Central memory CD8-positive, alpha-beta T cell (primary cell): ENCODE measurements around the gene CA12.
"Not testable (repeated sequence)": the region's sequence is repeated elsewhere in the genome, so short reads cannot be mapped to it uniquely, and the experiment has no call there.

Experiments used
- ATAC-seq: fragments of 150-1000 bp; cut with Tn5 transposase; replicated peaks from 2 replicates; pipeline ENCODE4 v1.10.0; 2022; ENCODE audit warnings: mild to moderate bottlenecking, moderate FRiP score, moderate number of reproducible peaks; ENCODE audit not compliant: poor library complexity, severe bottlenecking; ENCODE audit errors: extremely low read depth
- DNase-seq, 2 donors: peaks; one replicate each; pipeline ENCODE4 v3.0.0; 2021; ENCODE audit warnings: low spot score in 2 of 2
- H3K27ac Mint-ChIP-seq: one replicate; pipeline ENCODE4 v1.8.0; 2022; ENCODE audit warnings: low read depth, mild to moderate bottlenecking, moderate library complexity, mixed read lengths
- H3K27me3 Mint-ChIP-seq: one replicate; pipeline ENCODE4 v1.8.0; 2022; ENCODE audit warnings: mixed read lengths
- H3K36me3 Mint-ChIP-seq: one replicate; pipeline ENCODE4 v1.8.0; 2022; ENCODE audit warnings: mild to moderate bottlenecking, moderate library complexity, mixed read lengths; ENCODE audit not compliant: insufficient read depth
- H3K4me1 Mint-ChIP-seq: one replicate; pipeline ENCODE4 v1.8.0; 2022; ENCODE audit warnings: mixed read lengths
- H3K4me3 Mint-ChIP-seq: one replicate; pipeline ENCODE4 v1.8.0; 2022; ENCODE audit warnings: mild to moderate bottlenecking, moderate library complexity, mixed read lengths
- H3K9me3 Mint-ChIP-seq: one replicate; pipeline ENCODE4 v1.8.0; 2022; ENCODE audit warnings: mixed read lengths

Gene CA12

DNA sequence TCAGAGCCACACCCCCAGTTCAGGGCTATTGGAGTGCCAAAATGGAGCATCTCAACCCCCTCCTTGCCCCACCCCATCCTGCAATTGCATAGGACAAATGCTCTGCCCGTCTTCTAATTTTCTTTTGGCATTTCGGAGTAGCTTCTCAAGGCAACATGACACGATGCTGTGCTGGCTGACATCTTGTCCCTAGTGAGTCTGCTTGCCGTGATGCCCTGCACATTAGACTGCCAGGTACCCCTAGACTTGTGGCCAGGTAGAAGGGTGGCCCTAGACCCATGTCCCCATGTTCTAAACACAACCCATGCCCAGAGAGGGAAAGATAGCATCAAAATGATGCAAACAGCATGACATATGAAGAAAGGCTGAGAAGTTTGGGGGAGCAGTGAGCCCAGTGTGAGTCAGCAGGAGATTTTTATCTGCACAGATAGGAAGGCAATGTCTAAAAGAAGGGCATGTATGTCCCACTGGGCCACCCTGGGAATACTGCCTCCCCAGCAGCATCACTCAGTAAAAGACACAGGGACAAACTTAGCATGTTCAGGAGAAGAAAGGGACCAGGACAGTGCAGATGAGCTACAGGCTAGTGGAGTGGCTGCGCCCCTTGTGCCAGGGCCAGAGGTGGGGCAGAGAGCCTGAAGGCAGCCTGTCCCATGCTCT lies 36.8 kb downstream of the CA12 start:
- H3K4me3 Mint-ChIP-seq = no peak overlapping the region
- peaks cover 46% of the 10 kb centered on the region for H3K27me3 Mint-ChIP-seq
- no peaks in the 10 kb centered on the region for H3K9me3 Mint-ChIP-seq
- no peaks in the 10 kb centered on the region for H3K36me3 Mint-ChIP-seq
- no peak for DNase-seq
- H3K4me1 Mint-ChIP-seq = no peaks in the 10 kb centered on the region
- H3K27ac Mint-ChIP-seq = no peak overlapping the region
- ATAC-seq = no peak

DNA sequence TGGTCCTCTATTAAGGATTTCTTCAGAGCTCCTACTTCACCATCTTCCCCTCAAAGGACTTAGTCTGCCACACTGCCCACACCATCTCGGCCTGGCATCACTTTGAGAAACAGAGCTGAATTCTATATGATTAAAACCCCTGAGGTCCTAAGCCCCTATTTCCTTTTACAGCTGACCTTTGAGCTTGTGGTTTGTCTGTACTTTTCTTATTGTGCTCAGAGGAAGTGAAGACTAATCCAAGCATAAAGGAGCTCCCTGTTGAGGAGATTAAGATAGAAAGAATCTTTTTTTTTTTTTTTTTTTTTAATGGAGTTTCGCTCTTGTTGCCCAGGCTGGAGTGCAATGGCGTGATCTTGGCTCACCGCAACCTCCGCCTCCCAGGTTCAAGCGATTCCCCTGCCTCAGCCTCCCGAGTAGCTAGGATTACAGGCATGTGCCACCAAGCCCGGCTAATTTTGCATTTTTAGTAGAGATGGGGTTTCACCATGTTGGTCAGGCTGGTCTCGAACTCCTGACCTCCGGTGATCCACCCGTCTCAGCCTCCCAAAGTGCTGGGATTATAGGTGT lies 38.6 kb downstream of the CA12 start:
- not testable (repeated sequence) for H3K36me3 Mint-ChIP-seq, H3K4me1 Mint-ChIP-seq, ATAC-seq, DNase-seq, H3K4me3 Mint-ChIP-seq, H3K27ac Mint-ChIP-seq, H3K9me3 Mint-ChIP-seq
- H3K27me3 Mint-ChIP-seq = peaks cover 52% of the 10 kb centered on the region

DNA sequence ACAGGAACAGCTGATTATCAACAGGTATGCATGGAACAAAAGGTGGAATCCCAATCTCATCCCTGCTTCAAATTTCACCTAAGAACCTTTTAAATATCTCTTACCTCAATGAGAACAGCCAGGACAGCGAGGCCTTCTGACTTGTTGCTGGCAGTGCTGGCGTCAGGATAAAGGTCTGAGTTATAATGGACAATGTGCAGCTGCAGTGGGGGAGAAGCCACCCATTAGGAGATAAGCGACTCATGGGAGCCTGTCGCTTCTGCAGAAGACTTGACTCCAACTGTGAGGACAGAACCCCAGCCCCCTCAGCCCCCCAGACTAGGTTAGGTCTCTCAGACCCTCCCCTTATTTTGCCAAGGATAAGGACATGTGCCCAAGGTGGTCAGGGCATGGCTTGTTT lies 39.7 kb downstream of the CA12 start:
- Mint-ChIP-seq H3K27me3 (peaks cover 52% of the 10 kb centered on the region), H3K27ac (no peak overlapping the region), H3K36me3 (no peaks in the 10 kb centered on the region), H3K9me3 (no peaks in the 10 kb centered on the region), H3K4me1 (no peaks in the 10 kb centered on the region), H3K4me3 (no peak overlapping the region)
- ATAC-seq (no peak), DNase-seq (no peak)

DNA sequence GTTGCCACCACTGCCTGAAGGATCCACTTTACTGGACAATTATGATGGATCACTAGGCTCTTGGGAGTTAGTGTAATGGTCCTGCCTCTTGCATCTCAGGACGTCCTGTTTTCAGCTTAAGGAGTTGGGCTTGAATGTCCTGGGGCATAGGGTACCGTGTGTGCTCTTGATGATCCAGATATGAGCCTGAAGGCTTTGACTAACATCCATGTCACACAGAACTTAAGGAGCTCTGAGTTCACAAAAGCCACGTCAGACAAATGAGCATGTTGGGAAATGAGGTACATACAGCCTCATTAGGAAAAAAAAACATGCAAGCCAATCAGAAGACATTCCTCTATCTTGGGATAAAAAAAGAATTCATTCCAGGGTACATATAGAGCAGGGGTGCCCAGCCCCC lies 40.8 kb downstream of the CA12 start:
- Mint-ChIP-seq H3K9me3 (no peaks in the 10 kb centered on the region), H3K27ac (no peak overlapping the region), H3K27me3 (peaks cover 52% of the 10 kb centered on the region), H3K4me1 (no peaks in the 10 kb centered on the region), H3K4me3 (no peak overlapping the region), H3K36me3 (no peaks in the 10 kb centered on the region)
- DNase-seq (no peak), ATAC-seq (no peak)

DNA sequence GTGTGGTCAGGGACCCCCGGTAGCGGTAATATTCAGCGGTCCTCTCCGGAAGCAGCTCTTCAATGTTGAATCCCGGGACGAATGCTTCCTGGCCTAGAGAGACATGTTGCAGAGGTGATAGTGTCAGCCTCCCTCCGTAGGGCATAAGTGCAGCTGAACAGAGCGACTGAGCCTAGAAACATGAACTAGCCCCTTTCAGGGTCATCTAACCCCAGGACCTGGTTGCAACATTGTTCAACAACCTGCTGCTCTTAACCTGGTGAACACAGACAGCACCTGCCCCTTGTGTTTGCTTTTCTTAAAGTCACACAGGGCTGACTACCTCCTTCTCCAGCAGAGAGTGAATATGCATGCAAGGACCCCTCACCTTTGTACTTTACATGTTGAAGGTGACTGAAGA lies 41.3 kb downstream of the CA12 start:
- Mint-ChIP-seq H3K27me3 (peaks cover 51% of the 10 kb centered on the region), H3K9me3 (no peaks in the 10 kb centered on the region), H3K4me1 (no peaks in the 10 kb centered on the region), H3K27ac (no peak overlapping the region), H3K36me3 (no peaks in the 10 kb centered on the region), H3K4me3 (no peak overlapping the region)
- ATAC-seq (no peak), DNase-seq (no peak)

DNA sequence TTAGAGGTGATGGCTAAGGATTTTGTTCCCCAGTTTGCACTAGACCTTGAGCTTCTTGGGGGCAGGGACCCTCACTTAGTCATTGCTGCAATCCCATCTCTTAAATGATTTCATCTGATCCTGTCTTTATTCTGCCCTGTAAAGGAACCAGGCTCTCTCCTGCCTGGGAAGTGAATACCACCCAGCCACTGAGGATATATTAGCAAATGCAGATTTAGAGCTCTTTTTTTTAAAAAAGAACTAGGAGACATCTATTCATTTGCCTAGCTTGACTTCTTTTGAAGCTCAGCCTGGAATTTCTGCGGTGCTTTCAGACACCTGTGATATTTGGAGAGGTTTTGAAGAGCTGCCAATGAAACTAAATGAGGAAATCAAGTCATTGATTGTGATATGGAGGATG lies 41.8 kb downstream of the CA12 start:
- H3K4me1 Mint-ChIP-seq = no peaks in the 10 kb centered on the region
- ATAC-seq (no peak), DNase-seq (no peak)
- H3K4me3 Mint-ChIP-seq = no peak overlapping the region
- no peaks in the 10 kb centered on the region for H3K36me3 Mint-ChIP-seq
- no peaks in the 10 kb centered on the region for H3K9me3 Mint-ChIP-seq
- peaks cover 46% of the 10 kb centered on the region for H3K27me3 Mint-ChIP-seq
- H3K27ac Mint-ChIP-seq = no peak overlapping the region

DNA sequence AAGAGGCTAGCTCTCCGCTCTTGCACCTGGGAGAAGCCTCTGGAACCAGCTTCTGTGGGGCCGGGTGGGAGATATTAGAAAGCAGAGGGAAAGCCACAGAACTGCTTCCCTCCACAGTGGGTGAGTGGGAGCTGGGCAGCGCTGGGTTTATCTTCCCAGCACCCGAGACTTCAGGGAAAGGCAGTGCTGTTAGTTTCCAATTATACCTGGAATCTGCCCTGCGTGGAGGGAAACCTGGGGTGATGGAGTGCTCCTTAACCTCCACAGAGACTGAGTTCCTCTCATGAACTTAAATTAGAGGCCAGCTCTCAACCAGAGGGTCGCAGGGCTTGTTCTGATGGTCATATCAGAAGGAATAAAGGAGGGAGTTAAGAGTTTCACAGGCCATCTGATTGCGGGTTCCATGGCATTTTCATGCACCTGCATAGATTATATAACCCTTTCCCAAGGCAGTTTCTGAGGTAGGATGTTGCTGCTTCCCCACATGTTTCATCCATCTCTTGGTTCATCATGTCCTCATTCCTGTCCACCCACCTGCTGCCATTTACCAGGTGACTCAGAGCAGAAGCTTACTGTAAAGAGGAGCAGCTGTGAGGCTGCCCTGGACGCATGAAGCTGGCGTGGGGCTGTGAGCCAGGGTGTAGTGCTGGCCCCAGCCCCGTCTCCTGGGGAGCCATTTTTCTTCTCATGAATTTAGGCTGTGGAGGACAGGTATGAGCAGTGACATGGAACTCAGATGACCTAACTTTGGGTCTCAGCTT lies 42.5 kb downstream of the CA12 start:
- Mint-ChIP-seq H3K4me1 (no peaks in the 10 kb centered on the region), H3K9me3 (no peaks in the 10 kb centered on the region), H3K27me3 (peaks cover 40% of the 10 kb centered on the region), H3K4me3 (no peak overlapping the region), H3K27ac (no peak overlapping the region), H3K36me3 (no peaks in the 10 kb centered on the region)
- no peak for DNase-seq
- ATAC-seq = no peak

DNA sequence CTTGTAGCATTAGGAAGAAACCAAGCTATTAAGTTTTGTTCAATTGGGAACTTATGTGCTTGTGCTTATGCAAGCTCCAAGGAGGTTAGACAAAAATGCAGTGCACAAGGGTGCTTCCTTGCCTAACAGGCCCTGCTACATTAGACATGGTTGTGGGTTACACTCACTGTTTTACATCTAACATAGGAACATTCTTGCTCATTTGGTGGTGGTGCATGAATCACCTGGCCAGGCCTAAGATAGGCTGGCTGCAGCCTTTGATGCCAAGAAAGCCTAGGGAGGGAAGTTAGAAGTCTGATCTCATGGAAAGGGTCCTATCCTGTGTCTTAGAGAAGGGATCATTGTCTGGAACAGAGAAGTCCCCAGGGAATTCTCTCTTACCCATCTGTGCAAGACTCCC lies 43.5 kb downstream of the CA12 start:
- Mint-ChIP-seq H3K36me3 (no peaks in the 10 kb centered on the region), H3K4me1 (no peaks in the 10 kb centered on the region), H3K27me3 (peaks cover 30% of the 10 kb centered on the region), H3K4me3 (no peak overlapping the region), H3K27ac (no peak overlapping the region), H3K9me3 (no peaks in the 10 kb centered on the region)
- no peak for ATAC-seq
- DNase-seq = no peak

DNA sequence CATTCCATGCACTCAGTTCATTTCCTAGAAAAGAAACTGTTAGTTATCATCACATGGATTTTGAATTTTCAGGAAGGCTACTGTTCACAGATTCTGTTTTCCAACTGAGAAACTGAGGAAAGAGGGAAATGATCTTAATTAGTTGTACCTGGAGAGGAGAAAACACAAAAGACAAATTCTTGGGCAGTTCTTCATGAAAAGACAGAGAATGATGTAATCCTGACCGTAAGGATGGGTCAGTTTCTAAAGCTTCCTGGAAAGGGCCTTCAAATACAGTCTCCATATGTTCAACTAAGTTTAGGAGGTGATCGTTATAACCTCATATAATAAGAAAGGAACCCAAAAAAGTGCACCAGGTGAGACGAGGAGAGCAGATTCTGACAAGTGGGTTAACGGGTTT lies 44.6 kb downstream of the CA12 start:
- Mint-ChIP-seq H3K4me1 (no peaks in the 10 kb centered on the region), H3K9me3 (no peaks in the 10 kb centered on the region), H3K4me3 (no peak overlapping the region), H3K27me3 (peaks cover 27% of the 10 kb centered on the region), H3K27ac (no peak overlapping the region), H3K36me3 (no peaks in the 10 kb centered on the region)
- DNase-seq = no peak
- no peak for ATAC-seq

DNA sequence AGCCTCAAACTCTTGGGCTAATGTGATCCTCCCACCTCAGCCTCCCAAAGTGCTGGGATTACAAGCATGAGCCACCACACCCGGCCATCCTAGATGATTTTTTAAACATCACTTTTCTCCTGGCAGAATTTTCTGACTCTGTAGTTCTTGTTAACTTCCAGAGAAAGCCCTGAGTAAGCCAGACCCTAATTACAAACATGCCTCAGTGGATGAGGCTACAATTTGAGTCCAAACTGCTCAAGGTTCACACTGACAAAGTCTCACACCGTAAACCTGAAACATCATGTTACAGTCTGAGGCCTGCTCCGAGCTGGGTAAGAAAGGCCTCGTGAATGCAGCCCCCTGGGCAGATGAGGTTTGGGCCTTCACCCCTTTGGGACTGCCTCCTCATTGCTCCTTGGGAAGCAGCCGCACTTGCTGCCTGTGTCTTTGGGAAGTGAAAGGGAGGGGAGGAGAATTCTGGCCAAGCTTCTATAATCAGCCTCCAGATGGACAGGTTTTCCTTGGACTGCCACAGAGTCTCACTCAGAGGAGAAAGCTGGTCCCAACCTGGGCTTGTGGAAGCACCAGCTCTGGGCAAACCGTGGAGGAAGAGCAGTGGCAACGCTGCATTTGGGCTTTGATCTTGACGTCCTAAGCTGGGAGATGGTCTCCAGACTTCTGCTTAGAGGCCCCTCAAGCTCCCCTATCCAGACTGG lies 46.0 kb downstream of the CA12 start:
- H3K9me3 Mint-ChIP-seq = no peaks in the 10 kb centered on the region
- no peak overlapping the region for H3K27ac Mint-ChIP-seq
- no peaks in the 10 kb centered on the region for H3K4me1 Mint-ChIP-seq
- ATAC-seq (no peak), DNase-seq (no peak)
- no peak overlapping the region for H3K4me3 Mint-ChIP-seq
- H3K36me3 Mint-ChIP-seq = no peaks in the 10 kb centered on the region
- H3K27me3 Mint-ChIP-seq = peaks cover 14% of the 10 kb centered on the region

DNA sequence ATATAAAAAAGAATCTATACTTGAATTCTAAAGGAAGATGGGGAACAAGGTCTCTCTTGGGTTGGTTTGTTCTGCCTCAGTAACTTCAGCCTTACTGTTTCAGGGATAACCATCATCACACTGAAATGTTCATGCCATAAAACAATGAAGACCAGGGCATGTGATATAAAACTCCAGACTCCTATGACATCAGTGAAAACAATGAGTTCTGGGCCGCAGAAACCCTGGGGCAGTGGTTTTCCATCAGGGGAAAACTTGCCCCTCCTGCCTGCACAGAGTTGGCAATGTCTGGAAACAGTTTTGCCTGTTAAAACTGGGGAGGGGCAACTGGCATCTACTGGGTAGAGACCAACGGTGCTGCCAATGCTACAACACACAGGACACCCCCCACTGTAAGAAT lies 46.8 kb downstream of the CA12 start:
- H3K36me3 Mint-ChIP-seq = no peaks in the 10 kb centered on the region
- no peak overlapping the region for H3K4me3 Mint-ChIP-seq
- no peak overlapping the region for H3K27ac Mint-ChIP-seq
- DNase-seq (no peak), ATAC-seq (no peak)
- peaks cover 5% of the 10 kb centered on the region for H3K27me3 Mint-ChIP-seq
- no peaks in the 10 kb centered on the region for H3K9me3 Mint-ChIP-seq
- H3K4me1 Mint-ChIP-seq = no peaks in the 10 kb centered on the region

DNA sequence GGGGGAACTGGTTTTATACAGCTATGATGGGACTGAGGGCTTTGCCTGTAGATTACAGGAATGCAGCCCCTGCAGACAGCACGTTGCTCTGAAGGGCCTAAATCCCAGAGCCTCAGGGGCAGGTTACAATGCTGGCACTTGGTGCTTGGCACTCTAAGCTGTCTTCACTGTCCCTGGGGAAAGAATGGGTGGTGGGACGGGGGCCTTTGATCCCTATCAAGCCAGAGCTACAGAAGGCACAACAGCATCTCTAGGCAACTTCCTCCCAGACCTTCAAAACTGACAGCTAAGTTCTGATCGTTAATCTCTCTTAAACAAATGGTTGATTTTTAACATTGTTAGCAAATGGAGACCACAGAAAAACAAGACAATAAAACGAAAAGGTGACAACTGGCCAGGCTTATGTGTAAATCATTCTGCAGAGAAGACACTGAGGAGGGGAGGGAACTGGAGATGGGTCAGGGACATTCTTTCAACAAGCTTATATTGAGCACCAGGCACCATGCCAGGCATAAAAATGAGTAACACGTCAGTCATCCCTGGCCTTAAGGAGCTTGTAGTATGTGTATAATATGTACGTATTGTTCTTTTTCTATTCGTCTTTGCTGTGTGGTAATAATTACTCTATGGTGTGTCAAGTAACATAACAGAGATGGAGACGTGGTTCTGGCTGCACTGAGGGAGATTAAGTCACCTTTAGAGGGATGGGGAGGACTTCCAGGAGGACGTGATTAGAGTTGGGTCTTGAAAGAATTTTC lies 49.1 kb downstream of the CA12 start:
- Mint-ChIP-seq H3K9me3 (no peaks in the 10 kb centered on the region), H3K36me3 (no peaks in the 10 kb centered on the region), H3K4me1 (no peaks in the 10 kb centered on the region), H3K27me3 (no peaks in the 10 kb centered on the region), H3K4me3 (no peak overlapping the region), H3K27ac (no peak overlapping the region)
- ATAC-seq = no peak
- no peak for DNase-seq
